Fibroblast of peridontal ligament (primary cell): ENCODE data around the gene FBXO4.
"Not testable (repeated sequence)": the region's sequence is repeated elsewhere in the genome, so short reads cannot be mapped to it uniquely, and the experiment has no call there.

ENCODE experiments used
- DNase-seq: peaks from one replicate; pipeline ENCODE4 v3.0.0-alpha.2; 2010; ENCODE audit errors: extremely low read depth

FBXO4 gene

GRCh38 chr5:41921874-41922273 lies 3.2 kb upstream of the FBXO4 start:
- DNase-seq, result peak; percentile 35

GRCh38 chr5:41924526-41924871 lies 582 bp upstream of the FBXO4 start:
- DNase-seq, result no peak

- peak; percentile 43 for DNase-seq
These were observed 472 bp downstream of the FBXO4 start for GRCh38 chr5:41925555-41925951.

GRCh38 chr5:41927604-41928003 lies 2.5 kb downstream of the FBXO4 start:
- DNase-seq, result no peak

- no peak for DNase-seq
These were observed 4.0 kb downstream of the FBXO4 start for GRCh38 chr5:41929035-41929434.

GRCh38 chr5:41932770-41933169 lies 7.7 kb downstream of the FBXO4 start:
- no peak for DNase-seq

GRCh38 chr5:41935544-41935943 lies 10.5 kb downstream of the FBXO4 start:
- no peak for DNase-seq

GRCh38 chr5:41940641-41941040 lies 15.6 kb downstream of the FBXO4 start:
- no peak for DNase-seq

- DNase-seq, result not testable (repeated sequence)
These were observed 20.4 kb downstream of the FBXO4 start for GRCh38 chr5:41945332-41945955.

- no peak for DNase-seq
These were observed 26.1 kb downstream of the FBXO4 start for GRCh38 chr5:41951224-41951623.

- DNase-seq, result no peak
These were observed 29.2 kb downstream of the FBXO4 start for GRCh38 chr5:41954286-41954685.

- no peak for DNase-seq
These were observed 30.4 kb downstream of the FBXO4 start for GRCh38 chr5:41955432-41956024.

GRCh38 chr5:41956943-41957342 lies 31.9 kb downstream of the FBXO4 start:
- no peak for DNase-seq

- DNase-seq, result no peak
These were observed 35.4 kb downstream of the FBXO4 start for GRCh38 chr5:41960481-41960880.

- no peak for DNase-seq
These were observed 36.7 kb downstream of the FBXO4 start for GRCh38 chr5:41961736-41962135.

GRCh38 chr5:41962491-41962890 lies 37.4 kb downstream of the FBXO4 start:
- DNase-seq, result no peak

- no peak for DNase-seq
These were observed 41.5 kb downstream of the FBXO4 start for GRCh38 chr5:41966401-41967105.

GRCh38 chr5:41967401-41967800 lies 42.3 kb downstream of the FBXO4 start:
- DNase-seq, result no peak

GRCh38 chr5:41968153-41968723 lies 43.2 kb downstream of the FBXO4 start:
- DNase-seq, result no peak

GRCh38 chr5:41973087-41973486 lies 48.0 kb downstream of the FBXO4 start:
- DNase-seq, result no peak

GRCh38 chr5:41973887-41974286 lies 48.8 kb downstream of the FBXO4 start:
- DNase-seq, result no peak

GRCh38 chr5:41978676-41979075 lies 53.6 kb downstream of the FBXO4 start:
- no peak for DNase-seq

- no peak for DNase-seq
These were observed 55.3 kb downstream of the FBXO4 start for GRCh38 chr5:41980396-41980795.
